Measurements from ENCODE around the gene AFF2.

The AFF2 gene

DNA sequence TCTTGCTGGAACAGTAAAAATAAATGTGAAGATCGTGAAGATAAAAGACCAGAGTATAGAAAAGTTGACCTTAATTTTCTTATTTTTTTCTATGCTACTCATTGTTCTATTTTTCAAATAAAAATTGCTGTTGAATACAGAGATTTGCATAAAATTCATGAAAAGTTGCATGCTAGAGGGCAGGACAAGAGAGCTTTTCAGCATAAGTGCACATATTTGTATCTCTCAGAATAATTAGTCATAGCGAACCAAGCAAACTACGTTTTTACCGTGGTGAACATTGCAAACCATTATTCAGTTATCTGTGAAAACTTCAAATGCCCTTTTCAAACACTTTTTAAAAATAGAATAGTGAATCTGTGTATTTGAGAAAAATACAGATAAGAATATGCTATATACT lies 26.4 kb upstream of the AFF2 start:
- Histone ChIP-seq H3K36me3 (replicated peaks) (no peaks in the 10 kb centered on the region), H3K27ac (no peak overlapping the region), H3K27me3 (replicated peaks) (no peaks in the 10 kb centered on the region), H3K4me3 (ENCODE audit: low read depth, low read length) (no peak overlapping the region)
- TF ChIP-seq, protein P1, sequence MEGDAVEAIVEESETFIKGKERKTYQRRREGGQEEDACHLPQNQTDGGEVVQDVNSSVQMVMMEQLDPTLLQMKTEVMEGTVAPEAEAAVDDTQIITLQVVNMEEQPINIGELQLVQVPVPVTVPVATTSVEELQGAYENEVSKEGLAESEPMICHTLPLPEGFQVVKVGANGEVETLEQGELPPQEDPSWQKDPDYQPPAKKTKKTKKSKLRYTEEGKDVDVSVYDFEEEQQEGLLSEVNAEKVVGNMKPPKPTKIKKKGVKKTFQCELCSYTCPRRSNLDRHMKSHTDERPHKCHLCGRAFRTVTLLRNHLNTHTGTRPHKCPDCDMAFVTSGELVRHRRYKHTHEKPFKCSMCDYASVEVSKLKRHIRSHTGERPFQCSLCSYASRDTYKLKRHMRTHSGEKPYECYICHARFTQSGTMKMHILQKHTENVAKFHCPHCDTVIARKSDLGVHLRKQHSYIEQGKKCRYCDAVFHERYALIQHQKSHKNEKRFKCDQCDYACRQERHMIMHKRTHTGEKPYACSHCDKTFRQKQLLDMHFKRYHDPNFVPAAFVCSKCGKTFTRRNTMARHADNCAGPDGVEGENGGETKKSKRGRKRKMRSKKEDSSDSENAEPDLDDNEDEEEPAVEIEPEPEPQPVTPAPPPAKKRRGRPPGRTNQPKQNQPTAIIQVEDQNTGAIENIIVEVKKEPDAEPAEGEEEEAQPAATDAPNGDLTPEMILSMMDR (IDR thresholded peaks at IDR 0.05; ENCODE audit: low read depth, low read length, missing control alignments) = no peak
- in situ Hi-C loops (cut with HindIII; ENCODE audit: low pct_ligation_motif_present, low sequenced_read_pairs) = no loop called here
- DNase-seq = no peak

GRCh38 chrX:148492057-148492456 lies 8.4 kb upstream of the AFF2 start:
- TF ChIP-seq, protein P1 (IDR thresholded peaks at IDR 0.05; ENCODE audit: low read depth, low read length, missing control alignments) = no peak
- in situ Hi-C loops (cut with HindIII; ENCODE audit: low pct_ligation_motif_present, low sequenced_read_pairs) = no loop called here
- no peak for DNase-seq
- Histone ChIP-seq H3K4me3 (ENCODE audit: low read depth, low read length) (no peak overlapping the region), H3K27me3 (replicated peaks) (no peaks in the 10 kb centered on the region), H3K36me3 (replicated peaks) (no peaks in the 10 kb centered on the region), H3K27ac (no peak overlapping the region)

DNA sequence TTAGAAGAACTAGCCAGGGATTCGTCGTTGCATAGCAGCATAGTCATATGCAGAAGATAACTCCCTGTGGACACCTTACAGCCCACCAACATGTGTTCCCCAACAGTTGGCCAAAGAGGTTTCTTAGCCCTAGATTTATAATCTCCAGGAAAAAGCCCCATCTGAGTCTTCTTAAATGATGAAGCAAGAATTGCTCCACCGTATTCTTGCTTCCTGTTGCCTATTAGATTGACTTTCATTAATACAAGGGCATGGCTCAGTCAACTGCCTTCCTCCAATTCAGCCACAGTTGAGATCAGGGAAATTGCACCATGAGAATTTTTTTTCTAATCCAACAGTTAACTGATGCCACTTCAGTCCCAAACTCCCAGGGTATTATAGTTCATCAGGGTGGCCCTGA lies 5.2 kb upstream of the AFF2 start:
- Histone ChIP-seq H3K36me3 (replicated peaks) (no peaks in the 10 kb centered on the region), H3K4me3 (ENCODE audit: low read depth, low read length) (no peak overlapping the region), H3K27ac (no peak overlapping the region), H3K27me3 (replicated peaks) (no peaks in the 10 kb centered on the region)
- no peak for DNase-seq
- TF ChIP-seq, protein P1 (IDR thresholded peaks at IDR 0.05; ENCODE audit: low read depth, low read length, missing control alignments) = no peak
- in situ Hi-C loops (cut with HindIII; ENCODE audit: low pct_ligation_motif_present, low sequenced_read_pairs) = no loop called here

DNA sequence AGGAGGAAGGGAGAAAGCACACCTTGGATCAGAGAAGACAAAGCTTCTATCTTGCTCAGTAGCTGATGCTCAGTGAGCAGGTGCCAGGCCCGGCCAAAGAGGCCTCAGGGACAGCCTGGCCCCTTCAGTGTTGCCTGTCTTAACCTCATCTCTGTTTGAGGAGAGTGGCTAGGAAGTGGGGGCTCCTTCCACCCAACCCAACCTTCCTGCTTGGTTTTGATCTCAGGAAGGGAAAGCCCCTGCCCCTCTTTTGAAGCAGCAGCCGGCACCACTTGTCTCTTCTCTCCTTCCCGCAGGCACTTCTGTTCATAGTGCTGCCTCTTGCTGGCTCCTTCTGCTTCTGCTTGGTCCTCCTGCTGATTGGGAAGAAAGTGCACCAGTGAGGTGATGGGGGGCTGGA lies 2.4 kb upstream of the AFF2 start:
- in situ Hi-C loops (cut with HindIII; ENCODE audit: low pct_ligation_motif_present, low sequenced_read_pairs) = no loop called here
- Histone ChIP-seq H3K27ac (no peak overlapping the region), H3K4me3 (ENCODE audit: low read depth, low read length) (no peak overlapping the region), H3K27me3 (replicated peaks) (no peaks in the 10 kb centered on the region), H3K36me3 (replicated peaks) (no peaks in the 10 kb centered on the region)
- TF ChIP-seq, protein P1 (IDR thresholded peaks at IDR 0.05; ENCODE audit: low read depth, low read length, missing control alignments) = no peak
- DNase-seq = no peak

DNA sequence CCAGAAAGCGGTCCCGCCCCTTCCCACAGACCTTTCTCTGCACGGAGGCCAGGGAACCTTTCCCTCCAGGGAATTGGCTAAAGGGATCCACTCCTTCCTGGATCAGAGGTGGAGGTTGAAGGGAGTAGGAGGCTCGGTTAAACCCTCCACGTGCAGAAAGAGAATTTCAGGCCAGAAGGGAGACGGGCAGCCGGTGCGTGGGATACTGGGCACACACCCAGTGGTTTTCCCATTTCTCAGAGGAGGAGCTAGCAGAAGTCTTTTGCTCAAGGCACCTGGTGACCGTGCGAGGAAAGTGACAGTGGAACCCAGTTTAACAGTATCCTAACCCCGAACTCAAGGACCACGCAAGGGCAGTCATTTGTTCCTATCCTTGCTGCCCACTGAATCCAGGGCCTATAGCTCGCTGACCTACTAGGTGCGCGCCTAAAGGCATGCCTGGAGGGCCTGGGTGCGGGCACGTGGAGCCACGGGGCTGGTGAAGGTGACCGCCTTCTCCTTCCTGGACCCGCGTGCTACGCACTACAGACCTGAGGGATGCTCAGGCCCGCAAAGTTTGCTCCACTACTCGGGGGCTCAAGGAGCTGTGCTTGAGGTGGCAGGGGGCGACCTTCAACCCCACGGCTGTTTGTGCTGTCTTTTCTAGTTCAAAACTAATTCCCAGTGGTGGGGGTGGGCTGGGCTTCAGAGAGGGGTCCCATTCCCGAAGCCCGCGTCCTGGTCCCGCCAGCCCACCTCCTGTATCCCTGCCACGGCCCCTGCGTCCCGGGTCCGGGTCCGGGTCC lies 587 bp upstream of the AFF2 start:
- DNase-seq = no peak
- no peak overlapping the region for H3K27ac ChIP-seq
- H3K27me3 ChIP-seq (replicated peaks) = no peaks in the 10 kb centered on the region
- in situ Hi-C loops (cut with HindIII; ENCODE audit: low pct_ligation_motif_present, low sequenced_read_pairs) = no loop called here
- peak overlapping the region; percentile 27 for H3K4me3 ChIP-seq (ENCODE audit: low read depth, low read length)
- TF ChIP-seq, protein P1 (IDR thresholded peaks at IDR 0.05; ENCODE audit: low read depth, low read length, missing control alignments) = no peak
- no peaks in the 10 kb centered on the region for H3K36me3 ChIP-seq (replicated peaks)
